HG02884 (cell line): ENCODE data around the gene GLT6D1.

Experiments used
- ATAC-seq: cut with Tn5 transposase; IDR thresholded peaks from one replicate; pipeline ENCODE4 v1.9.1; 2021; ENCODE audit warnings: mild to moderate bottlenecking, moderate library complexity; ENCODE audit not compliant: unreplicated experiment

Gene GLT6D1

GRCh38 chr9:135624282-135624681, 15.1 kb downstream of the GLT6D1 start:
- no peak for ATAC-seq

GRCh38 chr9:135622415-135623020, 16.8 kb downstream of the GLT6D1 start:
- no peak for ATAC-seq

- ATAC-seq: no peak
These were observed 18.8 kb downstream of the GLT6D1 start for GRCh38 chr9:135620558-135620957.

GRCh38 chr9:135619599-135619886, 19.8 kb downstream of the GLT6D1 start:
- no peak for ATAC-seq

- ATAC-seq: no peak
These were observed 20.3 kb downstream of the GLT6D1 start for GRCh38 chr9:135618866-135619598.

- no peak for ATAC-seq
These were observed 21.3 kb downstream of the GLT6D1 start for GRCh38 chr9:135617991-135618411.

GRCh38 chr9:135617538-135617900, 21.8 kb downstream of the GLT6D1 start:
- no peak for ATAC-seq

- ATAC-seq: no peak
These were observed 22.5 kb downstream of the GLT6D1 start for GRCh38 chr9:135616619-135617537.

- no peak for ATAC-seq
These were observed 23.4 kb downstream of the GLT6D1 start for GRCh38 chr9:135615666-135616618.

- ATAC-seq: no peak
These were observed 24.3 kb downstream of the GLT6D1 start for GRCh38 chr9:135614821-135615665.

GRCh38 chr9:135613946-135614805, 25.2 kb downstream of the GLT6D1 start:
- ATAC-seq: no peak

- no peak for ATAC-seq
These were observed 26.1 kb downstream of the GLT6D1 start for GRCh38 chr9:135612981-135613910.

GRCh38 chr9:135612437-135612836, 26.9 kb downstream of the GLT6D1 start:
- no peak for ATAC-seq

- ATAC-seq: no peak
These were observed 27.5 kb downstream of the GLT6D1 start for GRCh38 chr9:135611875-135612209.

GRCh38 chr9:135611142-135611874, 28.0 kb downstream of the GLT6D1 start:
- ATAC-seq: no peak

GRCh38 chr9:135610290-135611141, 28.8 kb downstream of the GLT6D1 start:
- ATAC-seq: no peak
